HEK293T (cell line): Measurements from ENCODE around the gene MEIOSIN.

ENCODE experiments used
- CTCF ChIA-PET: fragments of 350-600 bp; formaldehyde crosslinking; extraction: SDS; loops from one replicate; lab custom pipeline; 2021; ENCODE audit warnings: antibody characterized with exemption, inconsistent platforms; lab: Yijun Ruan, JAX
- POLR2A ChIA-PET: fragments of 350-600 bp; formaldehyde crosslinking; extraction: SDS; loops from one replicate; lab custom pipeline; 2020; ENCODE audit warnings: antibody characterized with exemption, inconsistent platforms; lab: Yijun Ruan, JAX
- DNase-seq: peaks from one replicate; pipeline ENCODE4 v3.0.0; 2012; ENCODE audit warnings: mixed read lengths; ENCODE audit errors: extremely low spot score
- ARNT ChIP-seq: fragments of 450-650 bp; IDR thresholded peaks from 2 replicates; pipeline ENCODE4 v1.6.1; 2017; ENCODE audit warnings: mild to moderate bottlenecking
- BHLHE40 ChIP-seq: fragments of 450-650 bp; IDR thresholded peaks from 2 replicates; pipeline ENCODE4 v1.6.1; 2016; ENCODE audit warnings: mild to moderate bottlenecking, moderate library complexity, borderline replicate concordance
- CTBP1 ChIP-seq: fragments of 450-650 bp; IDR thresholded peaks from 2 replicates; pipeline ENCODE4 v1.6.1; 2016; ENCODE audit warnings: borderline replicate concordance
- ELF4 ChIP-seq: fragments of 450-650 bp; IDR thresholded peaks from 2 replicates; pipeline ENCODE4 v1.6.1; 2017; ENCODE audit warnings: antibody characterized with exemption
- FOXA1 ChIP-seq: fragments of 450-650 bp; IDR thresholded peaks from 2 replicates; pipeline ENCODE4 v1.6.1; 2016; ENCODE audit warnings: mild to moderate bottlenecking
- FOXK2 ChIP-seq: fragments of 450-650 bp; IDR thresholded peaks from 2 replicates; pipeline ENCODE4 v1.6.1; 2016; ENCODE audit warnings: mild to moderate bottlenecking
- FOXM1 ChIP-seq: fragments of 450-650 bp; IDR thresholded peaks from 2 replicates; pipeline ENCODE4 v1.6.1; 2017; ENCODE audit warnings: mild to moderate bottlenecking, borderline replicate concordance
- HDGF ChIP-seq: fragments of 450-650 bp; IDR thresholded peaks from 2 replicates; pipeline ENCODE4 v1.6.1; 2017; ENCODE audit warnings: antibody characterized with exemption, borderline replicate concordance
- L3MBTL2 ChIP-seq: fragments of 450-650 bp; conservative IDR thresholded peaks from 2 replicates; pipeline ENCODE4 v1.6.1; 2016; ENCODE audit warnings: mild to moderate bottlenecking
- LEF1 ChIP-seq: fragments of 450-650 bp; IDR thresholded peaks from 2 replicates; pipeline ENCODE4 v1.6.1; 2017; ENCODE audit warnings: mild to moderate bottlenecking, borderline replicate concordance
- NFRKB ChIP-seq: fragments of 450-650 bp; IDR thresholded peaks from 2 replicates; pipeline ENCODE4 v1.6.1; 2016; ENCODE audit warnings: mild to moderate bottlenecking, moderate library complexity
- PKNOX1 ChIP-seq: fragments of 450-650 bp; IDR thresholded peaks from 2 replicates; pipeline ENCODE4 v1.6.1; 2016
- SP1 ChIP-seq: fragments of 450-650 bp; IDR thresholded peaks from 2 replicates; pipeline ENCODE4 v1.6.1; 2017
- SUZ12 ChIP-seq: fragments of 450-650 bp; IDR thresholded peaks from 2 replicates; pipeline ENCODE4 v1.6.1; 2016; ENCODE audit warnings: mild to moderate bottlenecking
- TARDBP ChIP-seq: fragments of 450-650 bp; IDR thresholded peaks from 2 replicates; pipeline ENCODE4 v1.6.1; 2016
- ZNF384 ChIP-seq: fragments of 450-650 bp; IDR thresholded peaks from 2 replicates; pipeline ENCODE4 v1.6.1; 2016

The MEIOSIN gene

GRCh38 chr19:45774765-45775164, 41.5 kb downstream of the MEIOSIN start:
- TF ChIP-seq PKNOX1: no peak
- TF ChIP-seq HDGF: no peak
- TF ChIP-seq SP1: no peak
- no peak for TF ChIP-seq FOXK2
- no peak for TF ChIP-seq ZNF384
- no peak for TF ChIP-seq CTBP1
- no peak for TF ChIP-seq L3MBTL2
- TF ChIP-seq LEF1: no peak
- no peak for TF ChIP-seq SUZ12
- no peak for TF ChIP-seq NFRKB
- TF ChIP-seq FOXA1: no peak
- TF ChIP-seq ELF4: no peak
- no peak for TF ChIP-seq BHLHE40
- TF ChIP-seq ARNT: no peak
- no peak for TF ChIP-seq FOXM1
- ChIA-PET POLR2A (no interaction called here), CTCF (no interaction called here)
- no peak for DNase-seq

- TF ChIP-seq L3MBTL2 (no peak), BHLHE40 (no peak), PKNOX1 (no peak), FOXM1 (no peak), LEF1 (no peak), CTBP1 (no peak), SP1 (no peak), ARNT (no peak), HDGF (no peak), TARDBP (no peak), NFRKB (no peak), FOXA1 (no peak), FOXK2 (no peak), ELF4 (no peak), ZNF384 (no peak)
- no peak for DNase-seq
- ChIA-PET POLR2A (no interaction called here), CTCF (no interaction called here)
Measured at GRCh38 chr19:45777395-45777961, 44.2 kb downstream of the MEIOSIN start.

- TF ChIP-seq HDGF: no peak
- TF ChIP-seq PKNOX1: no peak
- TF ChIP-seq SUZ12: no peak
- TF ChIP-seq BHLHE40: no peak
- no peak for TF ChIP-seq ELF4
- no peak for TF ChIP-seq TARDBP
- no peak for TF ChIP-seq ARNT
- TF ChIP-seq FOXK2: no peak
- TF ChIP-seq LEF1: no peak
- TF ChIP-seq FOXM1: no peak
- TF ChIP-seq L3MBTL2: no peak
- no peak for TF ChIP-seq CTBP1
- ChIA-PET CTCF (interaction anchor here (1.5 kb wide), 1 partner anchor 10 kb away, joined by 6 read pairs; no protein-coding TSS in a partner anchor), POLR2A (interaction anchor here (1.5 kb wide), 1 partner anchor 8 kb away, joined by 10 read pairs; no protein-coding TSS in a partner anchor)
- no peak for DNase-seq
Measured at GRCh38 chr19:45778010-45778661, 44.9 kb downstream of the MEIOSIN start.

DNA sequence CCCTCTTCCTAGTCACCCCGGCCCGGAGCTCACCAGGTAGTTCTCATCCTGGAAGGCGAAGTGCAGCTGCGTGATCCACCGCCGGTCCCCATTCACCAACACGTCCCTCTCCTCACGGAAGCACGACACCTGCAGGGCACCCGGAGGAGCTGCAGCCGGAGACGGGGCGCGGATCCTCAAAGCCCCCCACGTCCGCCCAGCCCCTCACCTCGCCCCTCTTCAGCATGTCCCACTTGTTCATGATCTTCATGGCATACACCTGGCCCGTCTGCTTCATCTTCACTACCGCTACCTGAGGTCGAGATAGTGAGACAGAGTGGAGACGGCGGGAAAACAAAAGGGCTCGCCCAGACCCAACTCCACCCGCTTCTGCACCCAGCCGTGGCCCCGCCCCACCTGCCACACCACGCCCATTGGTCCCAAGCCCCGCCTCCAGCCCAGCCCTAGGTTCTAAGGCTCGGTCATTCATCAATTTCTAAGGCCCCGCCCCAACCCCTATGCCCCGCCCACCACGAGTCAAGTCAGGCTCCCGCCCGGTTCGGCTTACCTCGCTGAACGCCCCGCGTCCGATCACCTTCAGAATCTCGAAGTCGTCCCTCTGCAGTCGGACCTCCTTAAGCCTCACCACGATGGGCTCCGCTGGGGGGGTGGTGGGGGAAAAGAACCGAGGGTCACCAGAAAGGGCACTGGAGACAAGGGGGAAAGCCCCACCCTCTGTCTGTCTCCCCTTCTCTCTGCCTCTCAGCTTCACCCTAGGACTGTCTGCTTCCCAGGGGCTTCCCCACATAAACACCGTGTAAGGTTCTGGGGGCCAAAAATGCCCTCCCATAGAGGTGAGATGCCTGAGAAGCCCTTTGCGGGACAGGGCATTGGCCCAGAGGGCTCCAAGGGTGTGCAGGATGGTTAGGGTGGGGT, 46.2 kb downstream of the MEIOSIN start:
- POLR2A ChIA-PET: interaction anchor here (0.6 to 1.5 kb wide), 4 partner anchors 9 to 91 kb away, joined by 3 to 10 read pairs (median 6); partner anchors contain the start of gene SIX5
- CTCF ChIA-PET: interaction anchor here (0.6 to 1.5 kb wide), 6 partner anchors 9 to 216 kb away, joined by 3 to 16 read pairs (median 3); partner anchors contain the start of genes CCDC61, DMWD, QPCTL and SIX5
- DNase-seq: peak; percentile 95
- TF ChIP-seq FOXA1: no peak
- TF ChIP-seq FOXM1: no peak
- no peak for TF ChIP-seq FOXK2
- TF ChIP-seq BHLHE40: no peak
- TF ChIP-seq SP1: no peak
- peak; percentile 83 for TF ChIP-seq PKNOX1
- TF ChIP-seq NFRKB: no peak
- no peak for TF ChIP-seq TARDBP

DNA sequence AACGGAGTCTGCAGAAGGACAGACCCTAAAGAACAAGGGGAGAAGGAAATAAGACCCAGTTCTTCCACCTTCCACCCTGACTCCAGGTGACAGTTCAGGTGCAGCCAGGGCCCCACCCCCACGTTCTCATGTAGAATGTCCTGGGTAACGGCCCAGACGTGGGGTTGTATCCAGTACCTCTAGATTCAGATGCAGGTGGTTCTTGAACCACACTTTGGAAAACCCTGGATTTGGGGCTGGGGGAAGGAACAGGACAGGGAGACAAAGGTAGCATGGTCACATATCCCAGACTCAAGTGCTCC, 46.9 kb downstream of the MEIOSIN start:
- no peak for TF ChIP-seq FOXM1
- no peak for TF ChIP-seq PKNOX1
- TF ChIP-seq ZNF384: no peak
- TF ChIP-seq FOXK2: no peak
- TF ChIP-seq NFRKB: no peak
- no peak for TF ChIP-seq ARNT
- TF ChIP-seq TARDBP: no peak
- TF ChIP-seq FOXA1: no peak
- TF ChIP-seq SP1: no peak
- DNase-seq: no peak
- POLR2A ChIA-PET: no interaction called here
- CTCF ChIA-PET: interaction anchor here (0.7 kb wide), 1 partner anchor 122 kb away, joined by 3 read pairs; no protein-coding TSS in a partner anchor
